Panc1 (cell line): ENCODE data around the gene JAZF1. TPM values are rescaled to one million over a fixed set of nuclear protein-coding genes. Genes with fewer than 3 reads are reported as not detected.

Experiments
- ATAC-seq: fragments of 200-7000 bp; cut with Tn5 transposase; 2 replicates; pipeline ENCODE4 v1.9.1; 2020; ENCODE audit warnings: mild to moderate bottlenecking, moderate library complexity
- BruUV-seq: library from RNA; stranded (reverse); fragments of 400-500 nt; replicated peaks from 2 replicates; lab custom pipeline; 2021; lab: Mats Ljungman, UMichigan
- CTCF ChIA-PET: fragments of 300-600 bp; sonication (Branson Sonifier 250); formaldehyde crosslinking; loops from one replicate; lab custom pipeline; 2022; ENCODE audit warnings: antibody characterized with exemption; lab: Charles Lee
- POLR2A ChIA-PET: fragments of 300-600 bp; sonication (Branson Sonifier 250); formaldehyde crosslinking; loops from one replicate; lab custom pipeline; 2022; ENCODE audit warnings: antibody characterized with exemption; lab: Charles Lee
- DNase-seq: peaks from one replicate; pipeline ENCODE4 v3.0.0-alpha.2; 2010; ENCODE audit warnings: low read depth, low spot score
- H3K27ac ChIP-seq: 2 replicates; pipeline ENCODE4 v1.5.1; 2011; ENCODE audit warnings: mild to moderate bottlenecking, low read length, inconsistent platforms
- H3K27me3 ChIP-seq: fragments of 200-500 bp; sonication (Bioruptor generic); 2 replicates; pipeline ENCODE4 v1.6.0; 2014; ENCODE audit warnings: low read length, inconsistent platforms; ENCODE audit not compliant: control insufficient read depth, insufficient read depth
- H3K36me3 ChIP-seq: fragments of 200-500 bp; sonication (Bioruptor generic); 2 replicates; pipeline ENCODE4 v1.5.1; 2014; ENCODE audit warnings: inconsistent platforms, mild to moderate bottlenecking, low read length, moderate library complexity; ENCODE audit not compliant: control insufficient read depth, insufficient read depth
- H3K4me1 ChIP-seq: 2 replicates; pipeline ENCODE4 v1.5.1; 2011; ENCODE audit warnings: inconsistent platforms, mild to moderate bottlenecking, low read length, moderate library complexity; ENCODE audit not compliant: control insufficient read depth, insufficient read depth
- H3K4me3 ChIP-seq, 2 experiments: 2 replicates each; pipeline ENCODE4 v1.5.1; 2011 to 2012; ENCODE audit warnings: low read depth in 2 of 2, low read length in 2 of 2, mild to moderate bottlenecking in 2 of 2, inconsistent platforms in 1 of 2, moderate library complexity in 1 of 2
- H3K9me3 ChIP-seq: fragments of 200-500 bp; sonication (Bioruptor generic); 2 replicates; pipeline ENCODE4 v1.5.1; 2014; ENCODE audit warnings: low read depth, mild to moderate bottlenecking, inconsistent platforms, low read length, moderate library complexity; ENCODE audit not compliant: control insufficient read depth, insufficient read depth
- CTCF ChIP-seq: fragments of 450-650 bp; IDR thresholded peaks from 2 replicates; pipeline ENCODE4 v1.5.1; 2017; ENCODE audit warnings: mild to moderate bottlenecking
- POLR2AphosphoS5 ChIP-seq: IDR thresholded peaks from 2 replicates; pipeline ENCODE4 v1.6.1; 2012; ENCODE audit warnings: mild to moderate bottlenecking, low read depth, low read length, moderate library complexity
- REST ChIP-seq, 2 experiments: IDR thresholded peaks; 2 replicates each; pipeline ENCODE4 v1.6.1; 2011 to 2012; ENCODE audit warnings: low read depth in 2 of 2, control low read depth in 1 of 2, low read length in 1 of 2, mild to moderate bottlenecking in 1 of 2, moderate library complexity in 1 of 2; ENCODE audit not compliant: insufficient read depth in 1 of 2
- SIN3A ChIP-seq: IDR thresholded peaks from 2 replicates; pipeline ENCODE4 v1.6.1; 2012; ENCODE audit warnings: low read depth, mild to moderate bottlenecking, low read length, moderate library complexity, borderline replicate concordance; ENCODE audit not compliant: insufficient read depth
- TCF7L2 ChIP-seq: IDR thresholded peaks from 2 replicates; pipeline ENCODE4 v1.6.1; 2011; ENCODE audit warnings: mild to moderate bottlenecking, low read depth, low read length, inconsistent platforms
- in situ Hi-C: cut with HindIII; loops from 2 replicates; pipeline ENCODE4 v1.10.0; 2016; ENCODE audit warnings: low sequenced_read_pairs, low pct_unique_long_range_greater_than_20kb
- intact Hi-C: fragments of 100-400 bp; cut with micrococcal nuclease; formaldehyde crosslinking; loops from one replicate; pipeline ENCODE4 v1.10.0; 2022; ENCODE audit not compliant: unreplicated experiment
- total RNA-seq: library from RNA; stranded (reverse); gene quantifications from one replicate; pipeline ENCODE4 v1.2.1, GENCODE V29; 2021; ENCODE audit not compliant: unreplicated experiment

Gene JAZF1
- total RNA-seq, 1 experiment from 2014 or later = 8.8 TPM

GRCh38 chr7:27795977-27796376 is 384.6 kb downstream of the JAZF1 start:
- H3K9me3 ChIP-seq = no peaks in the 10 kb centered on the region
- CTCF ChIA-PET = no interaction called here
- POLR2A ChIA-PET = no interaction called here
- intact Hi-C loops (no loop called here), in situ Hi-C loops (no loop called here)
- no TSS peak for BruUV-seq
- no peak for DNase-seq
- H3K36me3 ChIP-seq = peaks cover 13% of the 10 kb centered on the region; the same call in 1 of the 2 replicates
- H3K27me3 ChIP-seq = no peaks in the 10 kb centered on the region
- H3K4me1 ChIP-seq = no peaks in the 10 kb centered on the region
- ATAC-seq = no peak
- no peak for TF ChIP-seq CTCF
- TF ChIP-seq REST (IDR thresholded peaks at IDR 0.05; ENCODE audit: insufficient read depth in 1 of 2, low read depth in 2 of 2, low read length in 1 of 2) = no peak
- TF ChIP-seq SIN3A = no peak
- TF ChIP-seq TCF7L2 = no peak
- H3K27ac ChIP-seq = no peak overlapping the region
- no peak overlapping the region for H3K4me3 ChIP-seq

GRCh38 chr7:27793780-27794179 is 386.8 kb downstream of the JAZF1 start:
- POLR2A ChIA-PET = no interaction called here
- H3K36me3 ChIP-seq = peaks cover 24% of the 10 kb centered on the region
- no peak overlapping the region for H3K4me3 ChIP-seq
- in situ Hi-C loops (no loop called here), intact Hi-C loops (no loop called here)
- DNase-seq (no peak), ATAC-seq (no peak)
- H3K27me3 ChIP-seq = no peaks in the 10 kb centered on the region
- CTCF ChIA-PET = no interaction called here
- H3K27ac ChIP-seq = no peak overlapping the region
- no peak for TF ChIP-seq TCF7L2
- TF ChIP-seq REST (IDR thresholded peaks at IDR 0.05; ENCODE audit: insufficient read depth in 1 of 2, low read depth in 2 of 2, low read length in 1 of 2) = no peak
- TF ChIP-seq POLR2AphosphoS5 = no peak
- TF ChIP-seq SIN3A = no peak
- TF ChIP-seq CTCF = no peak
- no TSS peak for BruUV-seq
- no peaks in the 10 kb centered on the region for H3K4me1 ChIP-seq
- no peaks in the 10 kb centered on the region for H3K9me3 ChIP-seq
